Glutamatergic neuron (in vitro differentiated cells): Measurements from ENCODE around the gene METAP1D. TPM values are rescaled to one million over a fixed set of nuclear protein-coding genes. Genes with fewer than 3 reads are reported as not detected.

Experiments
- DNase-seq: peaks from one replicate; pipeline ENCODE4 v3.0.0; 2022
- H3K27ac Mint-ChIP-seq: one replicate; pipeline ENCODE4 v1.8.0; 2020; ENCODE audit warnings: mild to moderate bottlenecking, mixed read lengths, inconsistent platforms; ENCODE audit not compliant: unreplicated experiment
- H3K27me3 Mint-ChIP-seq: one replicate; pipeline ENCODE4 v1.8.0; 2020; ENCODE audit warnings: mild to moderate bottlenecking, moderate library complexity, mixed read lengths, inconsistent platforms; ENCODE audit not compliant: unreplicated experiment
- H3K36me3 Mint-ChIP-seq: one replicate; pipeline ENCODE4 v1.8.0; 2020; ENCODE audit warnings: mild to moderate bottlenecking, mixed read lengths, inconsistent platforms; ENCODE audit not compliant: unreplicated experiment
- H3K4me1 Mint-ChIP-seq: one replicate; pipeline ENCODE4 v1.8.0; 2020; ENCODE audit warnings: mild to moderate bottlenecking, low read depth, mixed read lengths, inconsistent platforms; ENCODE audit not compliant: unreplicated experiment
- H3K4me3 Mint-ChIP-seq: one replicate; pipeline ENCODE4 v1.8.0; 2020; ENCODE audit warnings: mild to moderate bottlenecking, mixed read lengths, inconsistent platforms; ENCODE audit not compliant: unreplicated experiment
- H3K9me3 Mint-ChIP-seq: one replicate; pipeline ENCODE4 v1.8.0; 2020; ENCODE audit warnings: mild to moderate bottlenecking, moderate library complexity, mixed read lengths, inconsistent platforms; ENCODE audit not compliant: unreplicated experiment
- CTCF ChIP-seq: fragments of 200-600 bp; sonication (generic); IDR thresholded peaks from one replicate; pipeline ENCODE4 v1.5.0; 2021; ENCODE audit not compliant: partially characterized antibody, unreplicated experiment
- total RNA-seq: library from RNA; stranded (reverse); fragmentation: NEBNext Ultra II Directional; extraction: Animal tissue kit (Norgen Biotek cat#: 25700); gene quantifications from one replicate; pipeline ENCODE4 v1.2.1, GENCODE V29; 2021; ENCODE audit not compliant: unreplicated experiment

The METAP1D gene
- total RNA-seq, 1 donor from 2014 or later = 5.1 TPM

- H3K27ac Mint-ChIP-seq = no peak overlapping the region
- no peaks in the 10 kb centered on the region for H3K36me3 Mint-ChIP-seq
- peaks cover 63% of the 10 kb centered on the region for H3K27me3 Mint-ChIP-seq
- peak; percentile 40 for DNase-seq
- H3K9me3 Mint-ChIP-seq = peaks cover 28% of the 10 kb centered on the region
- no peak for TF ChIP-seq CTCF
- peaks cover 30% of the 10 kb centered on the region for H3K4me1 Mint-ChIP-seq
- H3K4me3 Mint-ChIP-seq = peak overlapping the region; percentile 69
These were observed 88.1 kb downstream of the METAP1D start for GRCh38 chr2:172087780-172088244.

GRCh38 chr2:172088245-172089004 is 88.7 kb downstream of the METAP1D start:
- peak overlapping the region; percentile 69 for H3K4me3 Mint-ChIP-seq
- peaks cover 69% of the 10 kb centered on the region for H3K27me3 Mint-ChIP-seq
- peak; percentile 55 for DNase-seq
- H3K9me3 Mint-ChIP-seq = peaks cover 32% of the 10 kb centered on the region
- TF ChIP-seq CTCF = no peak
- peaks cover 30% of the 10 kb centered on the region for H3K4me1 Mint-ChIP-seq
- no peak overlapping the region for H3K27ac Mint-ChIP-seq
- no peaks in the 10 kb centered on the region for H3K36me3 Mint-ChIP-seq

- Mint-ChIP-seq H3K4me3 (peak overlapping the region; percentile 69), H3K36me3 (no peaks in the 10 kb centered on the region), H3K9me3 (peaks cover 33% of the 10 kb centered on the region), H3K4me1 (peaks cover 24% of the 10 kb centered on the region), H3K27me3 (peaks cover 65% of the 10 kb centered on the region), H3K27ac (no peak overlapping the region)
- TF ChIP-seq CTCF = no peak
- DNase-seq = no peak
These were observed 89.3 kb downstream of the METAP1D start for GRCh38 chr2:172089005-172089504.

- H3K4me3 Mint-ChIP-seq = no peak overlapping the region
- peaks cover 33% of the 10 kb centered on the region for H3K9me3 Mint-ChIP-seq
- TF ChIP-seq CTCF = no peak
- H3K27ac Mint-ChIP-seq = no peak overlapping the region
- peaks cover 22% of the 10 kb centered on the region for H3K4me1 Mint-ChIP-seq
- DNase-seq = no peak
- H3K27me3 Mint-ChIP-seq = peaks cover 63% of the 10 kb centered on the region
- no peaks in the 10 kb centered on the region for H3K36me3 Mint-ChIP-seq
These were observed 89.9 kb downstream of the METAP1D start for GRCh38 chr2:172089633-172090032.
